NT2/D1 (cell line): ENCODE data around the gene MARCHF3.
"Not testable (repeated sequence)": the region's sequence is repeated elsewhere in the genome, so short reads cannot be mapped to it uniquely, and the experiment has no call there.

ENCODE experiments used
- DNase-seq: peaks from one replicate; pipeline ENCODE4 v3.0.0-alpha.2; 2011; ENCODE audit warnings: low read depth, low spot score
- H3K27me3 ChIP-seq: 2 replicates; pipeline ENCODE4 v1.6.0; 2011; ENCODE audit warnings: mild to moderate bottlenecking; ENCODE audit not compliant: insufficient read length, insufficient read depth
- H3K36me3 ChIP-seq: 2 replicates; pipeline ENCODE4 v1.6.1; 2011; ENCODE audit warnings: mild to moderate bottlenecking, low read length, mixed read lengths; ENCODE audit not compliant: insufficient read depth, insufficient read length
- H3K4me1 ChIP-seq: 2 replicates; pipeline ENCODE4 v1.5.1; 2011; ENCODE audit not compliant: insufficient read depth, insufficient read length
- H3K4me3 ChIP-seq: 2 replicates; pipeline ENCODE4 v1.5.1; 2011; ENCODE audit warnings: low read depth; ENCODE audit not compliant: insufficient read length
- H3K9ac ChIP-seq: 2 replicates; pipeline ENCODE4 v1.6.0; 2011; ENCODE audit warnings: low read depth; ENCODE audit not compliant: insufficient read length
- H3K9me3 ChIP-seq: 2 replicates; pipeline ENCODE4 v1.5.1; 2011; ENCODE audit warnings: mild to moderate bottlenecking, low read length; ENCODE audit not compliant: insufficient read depth
- SUZ12 ChIP-seq: IDR thresholded peaks from 2 replicates; pipeline ENCODE4 v1.6.1; 2011; ENCODE audit not compliant: insufficient read length, insufficient read depth; ENCODE audit errors: extremely low read depth
- YY1 ChIP-seq: IDR thresholded peaks from 2 replicates; pipeline ENCODE4 v1.6.1; 2011; ENCODE audit not compliant: insufficient read length, insufficient read depth
- ZNF274 ChIP-seq: IDR thresholded peaks from 2 replicates; pipeline ENCODE4 v1.6.1; 2011; ENCODE audit warnings: mild to moderate bottlenecking, low read depth, low read length

Gene MARCHF3

GRCh38 chr5:127009784-127010183 is 20.6 kb downstream of the MARCHF3 start:
- Histone ChIP-seq H3K4me1 (no peaks in the 10 kb centered on the region), H3K27me3 (no peaks in the 10 kb centered on the region), H3K36me3 (no peaks in the 10 kb centered on the region), H3K9ac (no peak overlapping the region), H3K9me3 (no peaks in the 10 kb centered on the region), H3K4me3 (no peak overlapping the region)
- no peak for DNase-seq
- TF ChIP-seq YY1 (no peak), ZNF274 (no peak), SUZ12 (no peak)

- TF ChIP-seq SUZ12: no peak
- no peak for TF ChIP-seq ZNF274
- no peak for TF ChIP-seq YY1
- Histone ChIP-seq H3K27me3 (no peaks in the 10 kb centered on the region), H3K9me3 (no peaks in the 10 kb centered on the region), H3K36me3 (no peaks in the 10 kb centered on the region), H3K4me1 (peaks cover 2% of the 10 kb centered on the region), H3K9ac (no peak overlapping the region), H3K4me3 (no peak overlapping the region)
- DNase-seq: no peak
These were observed 21.9 kb downstream of the MARCHF3 start for GRCh38 chr5:127008300-127008975.

DNA sequence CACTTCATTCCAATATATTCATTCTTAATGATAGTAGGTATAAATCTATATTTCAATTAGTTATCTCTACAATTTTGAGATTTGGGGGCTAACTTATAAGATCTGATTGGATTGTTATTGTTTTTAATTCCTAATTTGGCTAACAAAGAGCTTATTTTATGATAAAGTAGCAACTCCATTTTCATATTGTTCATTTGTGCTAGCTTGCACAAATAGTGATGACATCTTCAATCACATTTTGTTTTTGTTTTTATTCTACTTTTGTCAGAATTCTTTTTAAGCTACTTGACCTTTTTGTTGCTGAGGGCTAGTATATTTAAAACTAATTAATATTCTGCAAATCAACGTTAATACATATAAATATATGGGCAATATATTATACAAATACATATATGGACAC is 22.8 kb downstream of the MARCHF3 start:
- Histone ChIP-seq H3K27me3 (no peaks in the 10 kb centered on the region), H3K9ac (no peak overlapping the region), H3K4me1 (peaks cover 2% of the 10 kb centered on the region), H3K9me3 (no peaks in the 10 kb centered on the region), H3K36me3 (no peaks in the 10 kb centered on the region), H3K4me3 (no peak overlapping the region)
- TF ChIP-seq SUZ12 (no peak), YY1 (no peak), ZNF274 (no peak)
- no peak for DNase-seq

GRCh38 chr5:127006744-127007143 is 23.6 kb downstream of the MARCHF3 start:
- Histone ChIP-seq H3K4me3 (no peak overlapping the region), H3K27me3 (no peaks in the 10 kb centered on the region), H3K36me3 (no peaks in the 10 kb centered on the region), H3K9me3 (no peaks in the 10 kb centered on the region), H3K9ac (no peak overlapping the region), H3K4me1 (peaks cover 2% of the 10 kb centered on the region)
- no peak for DNase-seq
- TF ChIP-seq YY1 (no peak), ZNF274 (no peak), SUZ12 (no peak)

DNA sequence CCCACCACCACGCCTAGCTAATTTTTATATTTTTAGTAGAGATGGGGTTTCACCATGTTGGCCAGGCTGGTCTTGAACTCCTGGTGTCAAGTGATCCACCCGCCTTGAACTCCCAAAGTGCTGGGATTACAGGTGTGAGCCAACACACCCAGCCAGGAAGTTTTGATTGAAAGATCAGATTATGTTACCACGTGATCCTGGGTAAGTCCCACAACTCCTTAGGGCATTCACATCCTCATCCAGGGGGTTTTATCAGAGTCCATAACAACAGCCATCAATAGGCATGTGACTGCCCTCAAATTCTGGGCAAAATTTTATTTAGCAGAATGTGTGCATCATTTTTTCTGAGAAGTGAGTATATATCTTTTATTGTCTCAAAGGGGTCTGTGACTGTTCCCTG is 25.1 kb downstream of the MARCHF3 start:
- not testable (repeated sequence) for H3K4me1 ChIP-seq, H3K4me3 ChIP-seq, H3K36me3 ChIP-seq, DNase-seq, H3K27me3 ChIP-seq, H3K9me3 ChIP-seq, H3K9ac ChIP-seq

- Histone ChIP-seq H3K4me1 (peaks cover 2% of the 10 kb centered on the region), H3K9ac (no peak overlapping the region), H3K36me3 (no peaks in the 10 kb centered on the region), H3K4me3 (no peak overlapping the region), H3K9me3 (no peaks in the 10 kb centered on the region), H3K27me3 (no peaks in the 10 kb centered on the region)
- no peak for DNase-seq
- TF ChIP-seq SUZ12: no peak
- no peak for TF ChIP-seq ZNF274
- TF ChIP-seq YY1: no peak
These were observed 25.6 kb downstream of the MARCHF3 start for GRCh38 chr5:127004721-127005120.

- Histone ChIP-seq H3K4me3 (no peak overlapping the region), H3K4me1 (peaks cover 2% of the 10 kb centered on the region), H3K36me3 (no peaks in the 10 kb centered on the region), H3K9ac (no peak overlapping the region), H3K9me3 (no peaks in the 10 kb centered on the region), H3K27me3 (no peaks in the 10 kb centered on the region)
- TF ChIP-seq SUZ12 (no peak), YY1 (no peak), ZNF274 (no peak)
- DNase-seq: no peak
These were observed 26.4 kb downstream of the MARCHF3 start for GRCh38 chr5:127003798-127004495.
